Measurements from ENCODE around the gene ZNF549. TPM values are rescaled to one million over a fixed set of nuclear protein-coding genes. Genes with fewer than 3 reads are reported as not detected.

Gene ZNF549
- total RNA-seq, 4 donors from 2014 or later: 3.7 to 6.7 (median 6.4) TPM

GRCh38 chr19:57537953-57538547 lies 10.9 kb downstream of the ZNF549 start:
- WGBS: 98% methylated on average over 7 of the region's 7 CpGs
- Histone ChIP-seq H3K27me3 (no peaks in the 10 kb centered on the region), H3K9me3 (peaks cover 37 to 100% (median 99%) of the 10 kb centered on the region in 4 donors), H3K4me3 (no peak overlapping the region), H3K4me1 (no peaks in the 10 kb centered on the region), H3K36me3 (peaks cover 79 to 100% (median 93%) of the 10 kb centered on the region in 4 donors), H3K27ac (replicated peaks in 1 of 4) (no peak overlapping the region)
- no peak for DNase-seq (ENCODE audit: extremely low spot score)
- TF ChIP-seq POLR2AphosphoS5 (IDR thresholded peaks at IDR 0.05) (no peak), POLR2A (IDR thresholded peaks at IDR 0.05; ENCODE audit: low read depth) (no peak), EP300 (IDR thresholded peaks at IDR 0.05) (no peak), CTCF (IDR thresholded peaks at IDR 0.05) (no peak)
- intact Hi-C loops (cut with DNase I): no loop called here

- H3K4me3 ChIP-seq: no peak overlapping the region
- WGBS: 100% methylated on average over 1 of the region's 1 CpG
Measured at GRCh38 chr19:57546513-57546912, 19.4 kb downstream of the ZNF549 start.

GRCh38 chr19:57552432-57552831 lies 25.3 kb downstream of the ZNF549 start:
- peaks cover 3 to 87% (median 74%) of the 10 kb centered on the region in 4 donors for H3K9me3 ChIP-seq
- H3K27me3 ChIP-seq: no peaks in the 10 kb centered on the region
- no peak overlapping the region for H3K27ac ChIP-seq (replicated peaks in 1 of 4)
- peaks cover 0 to 2% (median under 1%) of the 10 kb centered on the region in 4 donors for H3K4me1 ChIP-seq
- intact Hi-C loops (cut with DNase I): no loop called here
- H3K4me3 ChIP-seq: no peak overlapping the region
- peaks cover 84 to 91% (median 91%) of the 10 kb centered on the region in 4 donors for H3K36me3 ChIP-seq
- TF ChIP-seq EP300 (IDR thresholded peaks at IDR 0.05): no peak
- no peak for TF ChIP-seq POLR2AphosphoS5 (IDR thresholded peaks at IDR 0.05)
- TF ChIP-seq POLR2A (IDR thresholded peaks at IDR 0.05; ENCODE audit: low read depth): no peak
- no peak for TF ChIP-seq CTCF (IDR thresholded peaks at IDR 0.05)
- 100% methylated on average over 2 of the region's 2 CpGs for WGBS
- DNase-seq (ENCODE audit: extremely low spot score): no peak

More at GRCh38 chr19:57546513-57546912, 19.4 kb downstream of the ZNF549 start:
- intact Hi-C loops (cut with DNase I): no loop called here
- Histone ChIP-seq H3K27me3 (no peaks in the 10 kb centered on the region), H3K36me3 (peaks cover 90 to 100% (median 96%) of the 10 kb centered on the region in 4 donors), H3K27ac (replicated peaks in 1 of 4) (no peak overlapping the region), H3K9me3 (peaks cover 21 to 100% (median 98%) of the 10 kb centered on the region in 4 donors), H3K4me1 (no peaks in the 10 kb centered on the region)
- DNase-seq (ENCODE audit: extremely low spot score): no peak
- no peak for TF ChIP-seq EP300 (IDR thresholded peaks at IDR 0.05)
- TF ChIP-seq POLR2A (IDR thresholded peaks at IDR 0.05; ENCODE audit: low read depth): no peak
- no peak for TF ChIP-seq CTCF (IDR thresholded peaks at IDR 0.05)
- TF ChIP-seq POLR2AphosphoS5 (IDR thresholded peaks at IDR 0.05): no peak

GRCh38 chr19:57557659-57558058 lies 30.5 kb downstream of the ZNF549 start:
- TF ChIP-seq POLR2AphosphoS5 (IDR thresholded peaks at IDR 0.05): no peak
- TF ChIP-seq EP300 (IDR thresholded peaks at IDR 0.05): no peak
- no peak for TF ChIP-seq CTCF (IDR thresholded peaks at IDR 0.05)
- no peak for TF ChIP-seq POLR2A (IDR thresholded peaks at IDR 0.05; ENCODE audit: low read depth)
- H3K27ac ChIP-seq (replicated peaks in 1 of 4): no peak overlapping the region
- no peak overlapping the region for H3K4me3 ChIP-seq
- peaks cover 33 to 39% (median 39%) of the 10 kb centered on the region in 4 donors for H3K36me3 ChIP-seq
- H3K4me1 ChIP-seq: peaks cover 21 to 25% (median 24%) of the 10 kb centered on the region in 4 donors
- DNase-seq (ENCODE audit: extremely low spot score): no peak
- intact Hi-C loops (cut with DNase I): no loop called here
- H3K27me3 ChIP-seq: no peaks in the 10 kb centered on the region
- WGBS: 79% methylated on average over 5 of the region's 5 CpGs
- H3K9me3 ChIP-seq: peaks cover 0 to 45% (median 27%) of the 10 kb centered on the region in 4 donors
